RWPE2 (cell line): ENCODE measurements around the gene TMC2.

Source experiments
- ATAC-seq: fragments of 200-7000 bp; cut with Tn5 transposase; 3 replicates; pipeline ENCODE4 v1.9.1; 2021; ENCODE audit warnings: low read depth
- DNase-seq: peaks from one replicate; pipeline ENCODE4 v3.0.0-alpha.2; 2020; ENCODE audit warnings: low spot score
- H3K27ac ChIP-seq: fragments of 450-650 bp; 2 replicates; pipeline ENCODE4 v1.5.1; 2017; ENCODE audit warnings: mild to moderate bottlenecking; ENCODE audit not compliant: poor library complexity, severe bottlenecking
- H3K27me3 ChIP-seq: fragments of 250-450 bp; sonication (Bioruptor Pico); 2 replicates; pipeline ENCODE4 v1.5.1; 2021; ENCODE audit warnings: mild to moderate bottlenecking, moderate library complexity; ENCODE audit not compliant: insufficient read depth, poor library complexity, severe bottlenecking
- H3K36me3 ChIP-seq: fragments of 250-450 bp; sonication (Bioruptor Pico); 2 replicates; pipeline ENCODE4 v1.5.1; 2020; ENCODE audit warnings: low read depth, mild to moderate bottlenecking, moderate library complexity
- H3K4me1 ChIP-seq: fragments of 250-450 bp; sonication (Bioruptor Pico); 2 replicates; pipeline ENCODE4 v1.5.1; 2021; ENCODE audit warnings: mild to moderate bottlenecking, moderate library complexity; ENCODE audit not compliant: insufficient read depth, poor library complexity, severe bottlenecking
- H3K4me3 ChIP-seq: fragments of 250-450 bp; sonication (Bioruptor Pico); 2 replicates; pipeline ENCODE4 v1.5.1; 2021; ENCODE audit warnings: mild to moderate bottlenecking, moderate library complexity; ENCODE audit not compliant: severe bottlenecking
- H3K9me3 ChIP-seq: fragments of 250-450 bp; sonication (Bioruptor Pico); 2 replicates; pipeline ENCODE4 v1.5.1; 2021; ENCODE audit warnings: mild to moderate bottlenecking, moderate library complexity; ENCODE audit not compliant: severe bottlenecking
- CTCF ChIP-seq: fragments of 450-650 bp; IDR thresholded peaks from one replicate; pipeline ENCODE4 v1.5.1; 2017; ENCODE audit warnings: mild to moderate bottlenecking, moderate library complexity; ENCODE audit not compliant: poor library complexity, severe bottlenecking

Gene TMC2

GRCh38 chr20:2654831-2655230, 118.5 kb downstream of the TMC2 start:
- no peak for ATAC-seq
- Histone ChIP-seq H3K4me1 (peaks cover 4% of the 10 kb centered on the region), H3K27me3 (no peaks in the 10 kb centered on the region), H3K36me3 (peaks cover 61% of the 10 kb centered on the region), H3K9me3 (no peaks in the 10 kb centered on the region), H3K4me3 (no peak overlapping the region), H3K27ac (peak overlapping the region; percentile 81)
- no peak for DNase-seq
- no peak for TF ChIP-seq CTCF

DNA sequence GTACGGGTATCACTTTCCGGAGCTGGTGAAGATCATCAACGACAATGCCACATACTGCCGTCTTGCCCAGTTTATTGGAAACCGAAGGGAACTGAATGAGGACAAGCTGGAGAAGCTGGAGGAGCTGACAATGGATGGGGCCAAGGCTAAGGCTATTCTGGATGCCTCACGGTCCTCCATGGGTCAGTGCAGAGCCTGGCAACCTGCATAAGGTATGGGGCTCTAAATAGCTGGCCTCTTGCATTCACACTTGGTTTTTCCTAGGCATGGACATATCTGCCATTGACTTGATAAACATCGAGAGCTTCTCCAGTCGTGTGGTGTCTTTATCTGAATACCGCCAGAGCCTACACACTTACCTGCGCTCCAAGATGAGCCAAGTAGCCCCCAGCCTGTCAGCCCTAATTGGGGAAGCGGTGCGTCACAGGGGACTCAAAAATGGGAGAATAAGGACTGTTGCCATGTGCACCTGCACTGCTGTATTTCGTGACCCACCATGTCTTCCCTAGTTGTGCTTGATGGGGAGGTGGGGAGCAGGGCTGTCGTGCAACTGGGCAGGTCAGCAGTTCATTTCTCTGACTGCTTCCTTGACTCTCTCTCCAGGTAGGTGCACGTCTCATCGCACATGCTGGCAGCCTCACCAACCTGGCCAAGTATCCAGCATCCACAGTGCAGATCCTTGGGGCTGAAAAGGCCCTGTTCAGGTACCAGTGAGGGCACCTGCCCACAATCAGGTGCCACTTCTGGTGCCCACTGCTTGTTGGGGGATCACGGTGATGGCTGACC, 119.2 kb downstream of the TMC2 start:
- no peak for TF ChIP-seq CTCF
- Histone ChIP-seq H3K9me3 (no peaks in the 10 kb centered on the region), H3K4me1 (peaks cover 4% of the 10 kb centered on the region), H3K27ac (no peak overlapping the region), H3K27me3 (no peaks in the 10 kb centered on the region), H3K4me3 (no peak overlapping the region), H3K36me3 (peaks cover 63% of the 10 kb centered on the region)
- ATAC-seq (no peak), DNase-seq (no peak)

DNA sequence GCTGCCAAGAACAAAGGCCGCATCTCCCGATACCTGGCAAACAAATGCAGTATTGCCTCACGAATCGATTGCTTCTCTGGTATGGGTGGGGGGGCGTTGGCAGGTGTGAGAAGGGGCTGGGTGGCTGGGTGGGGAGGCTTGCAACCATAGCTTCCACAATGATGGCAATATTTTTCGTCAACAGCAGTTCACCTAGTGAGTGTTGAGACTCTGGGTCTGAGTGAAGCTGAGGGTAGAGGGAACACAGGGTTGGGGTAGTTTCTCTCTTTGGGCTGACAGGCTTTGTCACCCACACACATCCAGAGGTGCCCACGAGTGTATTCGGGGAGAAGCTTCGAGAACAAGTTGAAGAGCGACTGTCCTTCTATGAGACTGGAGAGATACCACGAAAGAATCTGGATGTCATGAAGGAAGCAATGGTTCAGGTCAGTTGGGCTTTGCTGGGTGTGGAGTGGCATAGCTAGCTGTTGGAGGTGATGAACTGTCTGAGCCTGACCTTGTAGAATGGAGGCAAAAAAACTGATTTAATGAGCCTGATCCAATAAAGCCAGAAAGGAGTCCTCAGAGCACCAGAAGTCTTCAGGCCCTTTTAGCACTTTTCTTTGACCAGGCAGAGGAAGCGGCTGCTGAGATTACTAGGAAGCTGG, 120.2 kb downstream of the TMC2 start:
- H3K27me3 ChIP-seq: no peaks in the 10 kb centered on the region
- H3K4me1 ChIP-seq: no peaks in the 10 kb centered on the region
- H3K4me3 ChIP-seq: no peak overlapping the region
- no peak overlapping the region for H3K27ac ChIP-seq
- peaks cover 70% of the 10 kb centered on the region for H3K36me3 ChIP-seq
- DNase-seq (no peak), ATAC-seq (no peak)
- TF ChIP-seq CTCF: no peak
- H3K9me3 ChIP-seq: no peaks in the 10 kb centered on the region

DNA sequence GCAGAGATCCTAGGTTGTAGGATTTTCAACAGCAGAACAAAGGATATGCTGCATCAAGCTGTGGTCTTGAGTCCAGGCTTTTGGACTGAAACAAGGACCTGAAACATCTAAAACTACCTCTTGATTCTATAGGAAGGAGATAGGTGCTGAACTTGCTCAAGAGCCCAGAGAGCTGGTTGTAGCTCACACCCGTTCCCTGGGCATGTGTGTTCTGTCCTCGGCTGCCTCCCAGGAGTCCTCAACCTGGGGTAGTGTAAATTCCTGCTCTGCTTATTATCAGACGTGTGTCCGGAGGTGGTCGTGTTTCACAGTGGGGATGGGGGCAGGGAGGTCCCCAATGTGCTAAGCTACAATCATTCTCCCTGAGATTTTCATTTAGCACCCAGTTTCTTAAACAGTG, 120.9 kb downstream of the TMC2 start:
- DNase-seq: no peak
- Histone ChIP-seq H3K9me3 (no peaks in the 10 kb centered on the region), H3K4me3 (no peak overlapping the region), H3K36me3 (peaks cover 77% of the 10 kb centered on the region), H3K27me3 (no peaks in the 10 kb centered on the region), H3K27ac (no peak overlapping the region), H3K4me1 (no peaks in the 10 kb centered on the region)
- no peak for TF ChIP-seq CTCF
- ATAC-seq: no peak

- H3K4me3 ChIP-seq: no peak overlapping the region
- peaks cover 81% of the 10 kb centered on the region for H3K36me3 ChIP-seq
- H3K27ac ChIP-seq: no peak overlapping the region
- H3K9me3 ChIP-seq: no peaks in the 10 kb centered on the region
- no peaks in the 10 kb centered on the region for H3K27me3 ChIP-seq
- no peak for DNase-seq
- no peak for TF ChIP-seq CTCF
- ATAC-seq: no peak
- no peaks in the 10 kb centered on the region for H3K4me1 ChIP-seq
These were observed 121.3 kb downstream of the TMC2 start for GRCh38 chr20:2657674-2658073.
